AG09319 (cell line): ENCODE measurements around the gene YY1AP1.
"Not testable (repeated sequence)": the region's sequence is repeated elsewhere in the genome, so short reads cannot be mapped to it uniquely, and the experiment has no call there.

Experiments used
- DNase-seq: peaks from one replicate; pipeline ENCODE4 v3.0.0-alpha.2; 2010; ENCODE audit warnings: low read depth; ENCODE audit errors: extremely low read depth
- CTCF ChIP-seq: IDR thresholded peaks from 2 replicates; pipeline ENCODE4 v1.5.1; 2011; ENCODE audit warnings: low read depth, mild to moderate bottlenecking, inconsistent platforms, low read length, moderate library complexity

YY1AP1 gene

GRCh38 chr1:155645648-155646047 is 42.9 kb downstream of the YY1AP1 start:
- no peak for TF ChIP-seq CTCF
- no peak for DNase-seq

- no peak for TF ChIP-seq CTCF
- no peak for DNase-seq
Measured at GRCh38 chr1:155645034-155645598, 43.5 kb downstream of the YY1AP1 start.

- TF ChIP-seq CTCF = no peak
- DNase-seq = no peak
Measured at GRCh38 chr1:155643230-155643629, 45.3 kb downstream of the YY1AP1 start.

- DNase-seq = not testable (repeated sequence)
Measured at GRCh38 chr1:155642559-155643180, 45.9 kb downstream of the YY1AP1 start.

- TF ChIP-seq CTCF = no peak
- DNase-seq = no peak
Measured at GRCh38 chr1:155640367-155640766, 48.2 kb downstream of the YY1AP1 start.

GRCh38 chr1:155636397-155637153 is 52.0 kb downstream of the YY1AP1 start:
- no peak for DNase-seq
- no peak for TF ChIP-seq CTCF

- DNase-seq = not testable (repeated sequence)
Measured at GRCh38 chr1:155626428-155626827, 62.1 kb downstream of the YY1AP1 start.

GRCh38 chr1:155623357-155623756 is 65.2 kb downstream of the YY1AP1 start:
- TF ChIP-seq CTCF = no peak
- DNase-seq = no peak
